Measurements from ENCODE around the gene NPTN.

NPTN gene

DNA sequence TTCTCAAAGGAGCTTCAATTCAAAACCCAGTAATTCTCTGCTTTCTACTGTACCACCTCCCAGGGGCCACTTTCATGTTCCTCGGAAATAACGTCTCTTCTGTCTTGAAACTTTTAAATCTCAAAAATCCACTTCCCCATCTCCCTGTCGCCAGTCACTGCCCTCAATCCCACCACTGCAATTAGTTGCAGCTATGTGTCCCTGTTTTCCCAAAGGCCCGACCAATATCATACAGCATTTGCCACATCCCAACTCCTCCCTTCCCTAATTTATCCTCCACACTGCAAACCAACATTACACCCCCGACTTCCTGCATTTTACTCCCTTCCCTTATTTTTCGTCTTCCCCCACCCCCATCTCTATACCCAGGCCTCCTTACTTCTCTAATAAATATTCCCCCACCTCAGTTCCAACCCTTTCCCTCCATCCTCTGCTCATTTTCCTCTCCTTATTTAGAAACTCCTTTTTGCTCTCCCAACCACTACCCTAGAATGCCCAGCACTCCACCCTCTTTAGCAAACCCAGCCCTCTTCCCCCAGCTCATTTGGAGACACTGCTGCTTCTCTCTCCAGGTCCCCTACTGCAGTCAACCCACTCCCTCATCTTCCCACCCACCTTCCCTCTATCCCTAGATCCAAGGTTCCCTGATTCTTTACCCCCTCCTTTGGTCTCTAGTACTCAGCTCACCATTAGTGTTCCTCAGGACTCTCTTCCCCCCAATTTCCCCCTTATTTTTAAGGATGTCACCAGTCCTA is 1.1 kb downstream of the NPTN start:
- DNase-seq (ENCODE audit: low read depth), result no peak

DNA sequence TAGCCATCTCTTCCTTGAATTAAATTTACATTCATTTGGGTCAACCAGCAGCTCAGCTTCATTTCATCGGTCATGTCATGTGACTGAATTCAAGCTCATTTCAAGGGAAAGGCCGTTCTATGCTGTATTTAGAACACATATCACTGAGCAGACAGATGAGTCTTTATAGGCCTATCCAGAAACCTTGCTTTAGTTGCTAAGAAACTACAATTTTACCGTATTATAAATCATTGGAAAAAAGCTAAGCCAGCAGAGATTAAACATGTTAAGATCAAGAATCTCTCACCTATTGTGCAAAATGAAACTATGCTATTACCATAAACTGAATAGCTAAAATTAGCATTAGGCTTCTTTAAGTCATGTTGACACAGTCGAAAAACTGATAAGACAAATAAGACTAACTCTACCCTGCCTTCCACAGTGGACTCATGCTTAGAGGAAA is 2.2 kb downstream of the NPTN start:
- DNase-seq (ENCODE audit: low read depth), result no peak

DNA sequence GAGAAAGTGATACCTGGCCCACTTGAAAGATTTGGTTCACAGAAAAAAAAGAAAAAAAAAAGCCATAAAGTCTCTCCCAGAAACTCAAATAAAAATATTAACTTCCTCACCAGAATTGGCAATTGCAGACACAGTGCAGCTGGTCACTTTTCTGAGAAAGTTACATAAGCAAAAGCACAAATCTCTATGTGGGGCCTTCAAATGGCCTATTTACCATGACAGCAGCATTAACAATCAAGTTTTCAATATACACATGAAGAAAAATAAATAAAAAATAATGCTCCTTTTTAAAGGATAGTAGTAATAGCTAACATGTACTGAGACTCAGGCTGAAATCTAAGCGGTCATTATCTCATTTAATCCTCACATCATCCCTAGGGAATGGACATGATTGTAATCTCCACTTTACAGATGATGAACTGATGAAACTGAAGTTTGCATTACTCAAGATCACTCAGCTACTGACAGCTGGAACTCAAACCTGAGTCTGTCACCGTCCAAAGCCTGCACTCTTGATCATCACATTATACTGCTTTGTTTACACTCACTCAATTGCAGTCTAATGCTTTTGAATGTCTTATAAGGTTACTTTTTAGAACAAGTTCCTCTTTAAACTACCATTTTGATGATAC is 3.3 kb downstream of the NPTN start:
- DNase-seq (ENCODE audit: low read depth), result no peak

DNA sequence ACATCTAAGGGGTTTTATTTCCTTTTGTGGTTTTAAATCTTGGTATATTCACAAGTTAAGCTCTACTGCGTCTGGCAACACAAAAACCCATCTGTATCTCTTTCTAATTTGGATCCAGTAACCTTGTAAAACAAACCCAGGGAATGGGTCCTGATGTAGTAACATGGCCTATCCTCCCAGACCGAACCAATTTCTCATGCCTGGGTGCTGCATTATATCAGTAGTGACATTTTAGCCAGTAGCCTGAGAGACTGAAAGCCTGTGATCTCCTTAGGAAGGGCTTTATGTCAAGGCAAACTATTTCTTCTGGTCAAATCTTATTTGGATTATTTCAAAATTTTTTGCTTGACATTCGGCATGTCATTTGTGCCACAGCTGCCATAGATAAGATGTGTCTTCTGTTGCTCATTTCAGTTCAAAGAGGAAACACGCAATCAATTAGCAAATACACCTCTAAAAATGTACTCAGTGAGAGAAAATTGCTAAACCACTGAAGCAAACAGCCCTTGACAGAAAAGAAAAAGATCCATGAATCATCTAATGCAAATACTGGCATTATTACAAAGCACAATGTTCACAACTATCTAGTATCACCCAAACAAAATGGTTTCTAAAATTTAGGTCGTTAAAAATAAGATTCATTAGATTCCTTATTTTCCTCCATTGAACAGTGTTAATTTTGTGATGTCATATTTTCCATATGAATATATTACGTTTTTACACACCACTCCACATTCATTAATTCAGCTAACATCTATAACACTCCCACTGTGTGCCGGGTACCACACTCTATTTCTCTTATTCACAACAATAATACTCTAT is 4.0 kb downstream of the NPTN start:
- no peak for DNase-seq (ENCODE audit: low read depth)

DNA sequence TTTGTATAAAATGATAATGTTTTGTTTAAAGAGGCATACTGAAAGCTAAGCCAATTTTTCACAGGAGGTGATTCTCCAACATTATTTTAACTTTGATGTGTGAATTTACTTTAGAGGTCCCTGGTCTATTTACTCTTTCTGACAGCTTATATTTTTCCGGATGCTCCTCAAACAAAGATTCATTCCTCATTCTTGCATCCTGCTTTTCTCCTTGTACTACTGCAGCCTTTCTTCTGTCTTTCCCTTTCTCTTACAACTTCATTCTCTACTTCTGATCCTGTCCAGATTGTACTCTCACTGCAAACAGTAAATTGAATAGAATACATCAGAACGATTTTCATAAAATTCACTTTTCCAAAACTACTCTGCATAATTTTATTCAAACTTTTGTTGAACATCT is 5.1 kb downstream of the NPTN start:
- no peak for DNase-seq (ENCODE audit: low read depth)

DNA sequence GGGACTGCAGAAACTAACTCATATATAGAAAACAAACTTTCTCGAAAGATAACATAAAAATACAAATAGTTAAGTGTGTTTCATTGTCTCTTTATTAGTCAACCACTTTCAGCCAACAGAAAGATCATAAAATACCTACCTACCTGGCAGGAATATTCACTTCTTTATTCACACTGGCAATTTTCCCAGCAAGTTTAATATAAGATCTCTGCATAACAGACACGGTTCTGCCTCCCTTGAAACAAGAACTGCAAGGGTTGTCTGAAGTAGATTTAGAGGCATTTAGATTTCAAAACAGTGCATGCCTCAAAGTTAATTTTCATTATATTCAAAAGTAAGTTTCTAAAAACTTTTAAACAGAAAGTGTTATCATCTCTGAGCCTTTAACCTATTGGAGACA is 7.1 kb downstream of the NPTN start:
- no peak for DNase-seq (ENCODE audit: low read depth)

DNA sequence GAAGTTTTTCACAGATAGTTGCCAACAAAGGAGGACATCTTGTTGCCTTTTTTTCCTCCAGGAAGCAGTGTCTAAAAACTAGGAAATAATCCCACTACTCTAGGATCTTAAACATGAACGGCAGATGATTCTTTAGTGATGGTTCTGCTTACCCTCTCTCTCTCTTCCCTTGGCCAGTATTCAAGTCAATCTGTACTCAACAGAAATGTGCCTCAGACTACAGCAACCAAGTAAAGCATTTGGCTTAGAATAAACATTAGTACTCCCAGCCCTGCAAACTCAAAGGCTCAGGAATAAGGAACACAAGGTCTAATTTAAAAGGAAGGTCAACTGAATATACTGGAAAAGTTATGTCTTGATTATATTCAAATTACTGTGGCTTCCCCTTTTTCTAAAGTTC is 8.7 kb downstream of the NPTN start:
- no peak for DNase-seq (ENCODE audit: low read depth)

DNA sequence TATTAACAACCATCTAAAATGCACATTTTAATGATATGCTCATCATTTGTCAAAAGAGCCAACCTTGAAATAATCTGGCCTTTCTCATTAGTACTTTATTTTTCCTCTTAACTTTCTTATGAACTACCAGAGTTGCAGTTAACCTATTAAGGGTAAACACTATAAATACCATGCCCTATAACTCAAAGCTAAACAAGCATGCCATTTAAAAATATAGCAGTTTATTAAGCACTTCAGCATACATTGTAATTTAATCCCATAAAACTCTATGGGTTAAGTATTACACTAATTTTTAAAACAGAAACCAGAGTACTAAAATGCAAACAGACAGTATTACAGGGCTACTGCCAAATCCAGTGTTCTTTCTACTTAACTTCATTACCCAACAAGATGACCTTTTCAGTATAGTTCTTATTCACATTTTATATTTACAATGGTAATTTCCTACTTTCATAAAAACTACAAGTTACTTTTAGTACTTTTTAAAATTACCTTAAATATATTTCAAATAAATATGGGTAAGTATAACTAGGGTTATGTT is 11.8 kb downstream of the NPTN start:
- DNase-seq (ENCODE audit: low read depth), result no peak

DNA sequence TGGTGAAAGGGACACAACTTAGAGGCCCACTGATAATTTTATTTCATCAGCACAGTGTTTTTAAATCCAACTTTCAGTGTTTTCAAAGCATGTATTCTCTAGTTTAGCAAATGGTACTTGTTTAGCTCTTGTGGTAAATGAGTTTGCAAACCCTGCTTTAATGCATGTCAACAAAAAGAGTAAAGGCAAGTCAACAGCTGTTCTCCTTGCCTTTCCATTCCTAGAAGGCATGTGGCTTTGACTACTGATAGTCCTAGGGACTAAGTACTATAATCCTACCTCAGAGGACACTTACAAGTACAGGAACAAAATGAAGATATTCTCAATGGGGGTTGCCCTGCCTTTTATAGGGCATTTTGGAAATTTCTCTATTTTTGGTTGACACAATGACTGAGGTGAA is 13.1 kb downstream of the NPTN start:
- no peak for DNase-seq (ENCODE audit: low read depth)

DNA sequence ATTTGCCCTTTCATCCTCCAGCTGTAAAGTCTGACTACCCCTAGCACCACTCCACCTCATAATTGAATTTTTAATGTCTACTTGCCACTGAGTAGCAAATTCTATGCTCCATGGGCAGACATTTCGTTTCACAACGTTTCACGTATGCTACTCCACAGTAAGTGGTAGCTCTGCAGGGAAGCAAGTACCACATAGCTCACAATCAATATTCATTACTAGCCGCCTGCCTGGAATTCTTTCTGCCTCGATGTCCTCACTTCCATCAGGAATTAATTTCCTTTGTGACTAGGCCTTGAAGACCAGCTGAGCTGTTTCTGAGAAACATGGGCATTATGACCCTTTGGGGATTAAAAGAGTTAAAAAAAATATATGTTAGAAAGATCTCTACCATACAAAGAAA is 15.3 kb downstream of the NPTN start:
- no peak for DNase-seq (ENCODE audit: low read depth)

DNA sequence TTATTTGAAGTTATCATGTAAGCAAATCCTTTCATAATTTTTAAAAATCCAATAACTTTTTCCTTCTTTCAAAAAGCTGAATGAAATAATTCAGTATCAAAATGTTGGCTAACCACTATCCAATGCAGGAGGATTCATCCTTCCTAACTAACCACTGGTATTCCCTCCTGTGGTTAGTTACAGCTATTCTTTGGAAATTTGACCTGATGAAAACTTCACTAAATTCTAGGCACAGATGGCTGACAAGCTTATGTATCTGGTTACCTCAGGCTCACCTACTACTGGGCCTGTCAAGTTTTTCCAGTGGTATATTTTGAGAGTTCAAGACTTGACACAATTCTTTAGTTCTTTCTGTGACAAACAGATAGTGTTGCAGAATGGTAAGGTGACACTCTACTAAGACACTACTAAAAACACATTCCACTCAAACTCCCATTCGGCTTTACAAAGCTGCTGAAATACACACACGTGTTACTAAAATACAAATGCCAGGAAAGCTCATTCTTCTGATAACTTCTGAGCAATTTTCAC is 15.8 kb downstream of the NPTN start:
- DNase-seq (ENCODE audit: low read depth), result no peak

DNA sequence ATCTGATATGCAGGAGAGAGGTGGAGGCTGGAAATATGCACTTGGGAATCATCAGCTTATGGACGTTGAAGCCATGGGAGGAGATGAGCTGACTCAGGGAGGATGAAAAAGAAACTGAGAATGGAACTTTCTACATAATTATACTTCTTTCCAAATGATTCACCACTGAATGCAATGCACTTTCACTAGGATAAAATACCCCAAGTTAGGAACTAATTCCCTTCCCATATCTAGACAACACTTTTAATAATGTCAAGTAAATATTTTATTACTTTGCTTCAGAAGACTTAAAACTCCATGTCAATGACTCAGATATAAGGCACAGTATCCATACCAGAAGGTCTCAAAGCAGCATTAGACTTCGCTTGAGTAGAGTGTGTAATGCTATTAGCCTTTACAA is 24.2 kb downstream of the NPTN start:
- no peak for DNase-seq (ENCODE audit: low read depth)

DNA sequence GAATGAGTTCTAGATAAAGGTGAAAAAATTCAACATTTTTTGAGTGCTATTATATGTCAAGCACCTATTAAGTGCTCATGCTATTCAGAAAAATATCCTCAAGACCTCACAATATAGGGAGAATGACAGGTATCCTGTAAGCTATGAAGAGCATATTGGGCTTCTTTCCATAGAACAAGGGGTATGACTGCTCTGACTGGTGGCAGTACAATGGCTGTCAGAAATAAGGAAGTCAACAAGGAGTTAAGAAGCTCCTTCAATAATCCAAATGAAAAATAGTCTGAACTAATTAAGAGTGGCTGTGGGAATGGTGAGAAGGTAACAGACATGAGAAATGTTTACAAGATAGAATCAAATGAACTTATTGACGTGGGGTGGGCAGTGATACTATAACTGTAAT is 24.7 kb downstream of the NPTN start:
- no peak for DNase-seq (ENCODE audit: low read depth)

DNA sequence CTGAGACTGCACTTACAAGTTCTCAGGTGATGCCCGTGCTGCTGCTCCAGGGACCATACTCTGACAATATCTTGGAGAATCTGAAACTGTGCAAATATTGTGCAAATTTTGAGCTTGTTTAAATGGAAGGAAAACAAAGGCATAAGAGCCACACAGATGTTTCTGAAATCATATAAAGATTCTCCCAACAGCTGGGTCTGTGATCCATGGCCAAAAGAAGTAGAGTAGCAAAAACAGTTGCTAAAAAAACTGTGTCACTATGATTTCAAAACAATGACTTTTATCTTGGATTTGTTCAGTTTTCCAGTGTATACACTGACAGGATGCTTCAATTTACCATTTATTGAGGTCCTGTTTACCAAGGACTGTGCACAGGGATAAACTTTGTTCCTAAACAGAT is 25.3 kb downstream of the NPTN start:
- no peak for DNase-seq (ENCODE audit: low read depth)

DNA sequence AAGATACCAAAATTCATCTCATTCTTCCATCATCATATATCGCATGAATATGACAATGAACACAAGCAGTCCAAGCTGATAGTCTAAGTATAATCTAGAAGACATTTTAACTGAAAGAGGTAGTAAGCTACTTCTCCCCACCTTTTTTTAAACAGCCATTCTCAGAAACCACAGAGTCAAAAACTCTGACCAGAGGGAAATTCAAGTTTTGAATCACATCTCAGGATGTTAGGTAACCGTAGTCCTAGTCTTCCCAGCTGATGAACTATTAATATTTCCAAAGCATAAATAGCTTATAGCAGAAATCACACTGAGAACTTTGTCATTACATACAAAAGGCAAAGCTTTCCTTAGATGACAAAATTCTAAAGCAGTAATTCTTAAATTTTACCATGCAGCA is 25.8 kb downstream of the NPTN start:
- DNase-seq (ENCODE audit: low read depth), result no peak

DNA sequence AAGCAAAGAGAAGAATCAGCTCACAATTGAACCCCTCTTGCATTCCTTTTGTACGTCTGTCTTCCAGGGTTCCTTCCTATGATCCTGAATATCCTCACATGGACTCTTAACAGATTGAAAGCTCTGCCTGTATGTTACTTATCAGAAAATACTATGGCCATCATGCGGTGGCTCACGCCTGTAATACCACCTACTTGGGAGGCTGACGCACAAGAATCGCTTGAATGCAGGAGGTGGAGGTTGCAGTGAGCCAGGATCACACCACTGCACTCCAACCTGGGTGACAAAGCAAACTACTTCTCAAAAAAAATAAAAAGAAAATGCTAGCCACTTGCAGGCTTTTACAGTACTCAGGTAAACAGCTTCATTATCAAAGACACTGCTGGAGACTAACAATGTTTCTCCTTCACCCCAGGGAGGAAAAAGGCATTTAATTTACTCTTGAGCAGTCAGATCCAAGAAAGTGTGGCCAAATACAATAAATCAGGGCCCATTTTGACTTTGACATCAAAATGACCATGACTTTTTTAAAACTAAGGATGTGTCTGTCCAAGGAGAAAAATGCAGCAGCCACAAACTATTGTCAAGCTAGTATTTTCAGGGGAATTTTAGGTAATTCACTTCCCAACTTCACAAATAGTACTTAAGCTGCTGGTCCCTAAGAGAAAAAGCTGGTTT is 27.3 kb downstream of the NPTN start:
- DNase-seq (ENCODE audit: low read depth), result no peak

DNA sequence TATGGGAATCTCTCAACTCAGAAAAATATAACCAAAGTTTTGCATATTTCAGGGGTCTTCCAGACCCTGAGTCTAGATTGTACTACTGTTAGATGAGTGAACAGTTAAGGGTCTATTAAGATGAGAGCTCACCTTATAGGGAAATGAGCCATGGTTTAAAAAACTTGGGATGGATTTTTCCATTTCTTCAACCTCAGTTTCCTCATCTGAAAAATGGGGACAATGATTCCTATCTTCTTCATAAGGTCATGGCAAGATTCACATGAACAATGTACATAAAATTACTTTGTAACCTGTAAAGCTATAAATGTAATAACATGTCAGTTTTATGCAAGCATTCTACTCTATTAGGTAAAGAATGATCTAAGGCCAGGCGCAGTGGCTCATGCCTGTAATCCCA is 28.7 kb downstream of the NPTN start:
- no peak for DNase-seq (ENCODE audit: low read depth)

DNA sequence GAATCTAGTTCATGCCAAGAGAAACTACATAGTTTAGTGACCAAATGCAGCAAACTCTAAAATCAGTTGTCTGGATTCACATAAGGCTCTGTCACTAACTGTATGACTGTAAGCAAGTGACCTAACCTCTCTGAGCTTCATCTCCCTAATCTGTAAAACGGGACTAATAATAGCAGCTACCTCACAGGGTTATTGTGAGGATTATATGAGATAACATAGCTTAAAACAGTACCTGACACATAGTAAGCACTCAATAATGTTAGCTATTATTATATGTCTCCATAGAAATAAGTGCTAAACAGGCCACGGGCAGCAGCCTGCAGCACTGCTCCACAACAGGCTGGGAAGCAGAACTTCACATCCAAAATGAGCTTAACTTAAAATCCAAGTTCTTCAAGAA is 30.2 kb downstream of the NPTN start:
- DNase-seq (ENCODE audit: low read depth), result no peak

DNA sequence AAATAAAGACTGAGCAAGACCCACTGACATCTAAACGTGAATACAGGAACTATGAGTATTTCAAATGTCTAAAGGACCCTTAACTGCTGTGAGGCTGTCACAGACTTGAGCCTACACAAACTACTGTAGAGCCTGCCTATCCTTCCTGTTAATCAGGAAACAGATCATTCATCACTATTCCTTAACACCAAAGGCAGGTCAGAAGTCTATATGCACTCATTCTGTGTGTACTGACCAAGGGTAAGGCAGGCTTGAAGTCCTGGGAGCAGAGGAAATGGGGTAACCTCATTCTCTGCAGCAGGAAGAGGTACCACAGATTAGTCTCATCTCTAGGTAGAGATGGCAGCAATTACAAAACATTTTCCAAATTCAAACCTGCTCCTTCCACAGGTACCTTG is 30.7 kb downstream of the NPTN start:
- DNase-seq (ENCODE audit: low read depth), result no peak

DNA sequence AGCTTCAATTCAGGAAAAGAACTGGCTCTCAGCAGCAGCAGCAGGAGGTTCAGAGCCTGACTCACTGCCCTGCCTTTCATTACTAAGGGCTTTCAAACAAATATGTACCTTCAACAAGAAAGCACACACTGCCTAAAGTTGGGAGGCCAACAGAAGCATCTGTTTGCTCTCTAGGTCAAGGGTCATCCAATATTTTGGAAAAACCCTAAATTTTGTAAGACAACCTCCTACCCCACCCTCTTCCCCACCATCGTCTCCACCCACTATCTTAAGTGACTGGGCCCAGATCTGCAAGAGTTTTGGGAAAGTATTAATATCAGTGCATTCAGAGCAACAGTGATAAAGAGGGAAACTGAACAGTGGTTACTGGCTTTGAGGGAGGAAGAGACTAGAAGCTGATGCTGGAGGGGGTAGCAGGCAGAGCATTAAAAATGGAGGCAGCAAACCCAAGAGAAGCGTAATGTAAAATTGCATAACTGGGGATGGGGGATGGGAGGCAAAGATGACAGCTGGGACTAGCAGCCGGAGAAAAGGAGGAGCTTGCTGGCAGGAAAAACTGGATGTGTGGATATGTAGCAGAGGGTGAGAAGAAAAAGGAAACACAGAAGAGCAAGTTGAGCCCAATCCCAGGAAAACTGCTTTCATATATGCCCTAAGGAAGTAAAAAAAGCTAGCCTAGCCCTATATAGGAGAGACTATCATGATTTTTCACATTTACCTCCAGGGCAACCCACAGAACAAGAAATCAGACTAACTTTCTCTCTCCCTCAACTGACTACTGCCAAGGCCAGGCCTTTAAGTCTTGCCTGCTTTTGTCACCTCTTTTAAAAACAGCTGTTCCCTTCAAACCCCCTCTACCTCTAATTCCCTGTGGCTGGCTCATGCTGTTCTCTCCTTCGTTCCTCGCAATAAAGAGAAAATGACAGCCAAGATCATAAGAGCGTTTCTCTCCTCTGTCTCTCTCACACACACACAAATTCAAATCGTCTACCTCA is 31.4 kb downstream of the NPTN start:
- DNase-seq (ENCODE audit: low read depth), result no peak

Measured in non-pigmented ciliary epithelial cell (primary cell).